HUES6 (cell line): ENCODE results near the gene GLIS1.

Experiments used
- H3K27ac ChIP-seq: 2 replicates; pipeline ENCODE4 v1.7.0; 2013; ENCODE audit warnings: low read depth, mild to moderate bottlenecking, low read length, inconsistent platforms
- H3K27me3 ChIP-seq: 2 replicates; pipeline ENCODE4 v1.6.1; 2013; ENCODE audit warnings: low read length; ENCODE audit not compliant: control insufficient read depth, insufficient read depth
- H3K36me3 ChIP-seq: 2 replicates; pipeline ENCODE4 v1.6.1; 2013; ENCODE audit warnings: low read length; ENCODE audit not compliant: control insufficient read depth, insufficient read depth
- H3K4me1 ChIP-seq: 2 replicates; pipeline ENCODE4 v1.6.1; 2013; ENCODE audit warnings: low read length; ENCODE audit not compliant: control insufficient read depth, insufficient read depth
- H3K4me3 ChIP-seq: 2 replicates; pipeline ENCODE4 v1.5.1; 2013; ENCODE audit warnings: low read depth, low read length
- H3K9ac ChIP-seq: one replicate; pipeline ENCODE4 v1.6.1; 2013; ENCODE audit warnings: mild to moderate bottlenecking, low read length
- H3K9me3 ChIP-seq: 2 replicates; pipeline ENCODE4 v1.6.1; 2013; ENCODE audit warnings: low read depth, low read length; ENCODE audit not compliant: control insufficient read depth, insufficient read depth

Gene GLIS1

DNA sequence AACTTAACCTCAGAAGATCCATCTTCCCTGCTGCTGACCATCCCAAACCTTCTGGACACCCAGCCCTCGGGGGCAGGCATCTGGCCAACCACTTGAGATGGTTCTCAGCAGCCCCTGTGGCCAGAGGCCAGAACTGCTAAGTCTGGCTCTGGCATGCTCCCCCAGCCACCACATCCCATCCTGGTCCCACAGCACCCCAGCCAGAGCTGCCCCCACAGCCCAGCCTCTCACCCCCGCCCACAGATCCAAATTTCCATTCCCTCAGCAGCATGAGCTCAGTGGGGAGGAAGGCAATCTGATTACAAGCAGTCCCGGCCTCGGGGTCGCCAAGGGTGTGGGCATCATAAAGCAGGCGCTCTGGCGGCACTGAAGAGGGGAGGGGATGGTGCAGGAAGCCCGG is 45.6 kb downstream of the GLIS1 start:
- H3K4me3 ChIP-seq: no peak overlapping the region
- H3K9ac ChIP-seq: no peak overlapping the region
- H3K27ac ChIP-seq: no peak overlapping the region
- H3K4me1 ChIP-seq: peaks cover 25% of the 10 kb centered on the region
- H3K27me3 ChIP-seq: no peaks in the 10 kb centered on the region; the same call in 1 of the 2 replicates
- no peaks in the 10 kb centered on the region for H3K9me3 ChIP-seq
- no peaks in the 10 kb centered on the region for H3K36me3 ChIP-seq

DNA sequence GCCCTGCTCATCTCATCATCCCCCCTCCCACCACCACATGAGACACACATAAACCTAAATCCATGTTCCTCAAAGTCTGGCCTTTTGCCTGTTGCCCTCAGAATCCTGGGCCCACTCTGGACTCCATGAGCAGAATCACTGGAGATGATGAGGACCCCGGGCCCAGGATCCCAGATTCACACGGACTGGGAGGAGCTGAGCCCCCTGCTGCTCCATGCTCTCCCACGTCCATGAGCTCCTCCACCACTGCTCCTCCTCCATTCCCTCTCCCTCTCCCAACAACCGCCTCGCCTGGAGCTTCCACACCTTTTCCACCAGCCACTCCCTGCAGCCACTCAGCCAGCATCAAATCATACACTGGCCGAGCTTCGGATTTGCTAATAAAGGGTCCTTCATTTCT is 47.6 kb downstream of the GLIS1 start:
- Histone ChIP-seq H3K27ac (no peak overlapping the region), H3K4me1 (peaks cover 42% of the 10 kb centered on the region), H3K9me3 (no peaks in the 10 kb centered on the region), H3K9ac (no peak overlapping the region), H3K4me3 (no peak overlapping the region), H3K36me3 (no peaks in the 10 kb centered on the region), H3K27me3 (peaks cover 4% of the 10 kb centered on the region; the same call in 1 of the 2 replicates)

DNA sequence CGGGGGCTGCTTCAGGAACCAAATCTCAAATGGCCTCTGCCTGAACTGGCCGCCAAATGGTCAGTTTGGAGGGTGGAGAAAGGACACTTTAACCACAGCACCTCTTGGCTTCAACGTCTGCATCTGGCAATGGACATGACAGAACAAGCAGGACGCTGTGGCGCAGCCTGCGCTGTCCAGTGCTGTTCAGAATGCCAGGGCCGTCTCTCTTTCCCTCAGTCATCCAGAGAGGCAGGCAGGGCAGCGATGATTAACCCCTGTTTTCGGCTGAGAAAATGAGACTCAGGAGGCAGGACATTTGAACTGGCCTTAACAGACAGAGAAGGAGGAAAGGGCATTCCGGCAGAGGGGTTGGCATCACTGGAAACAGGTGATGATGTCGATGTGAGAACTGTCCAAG is 48.6 kb downstream of the GLIS1 start:
- no peak overlapping the region for H3K4me3 ChIP-seq
- no peaks in the 10 kb centered on the region for H3K36me3 ChIP-seq
- H3K27ac ChIP-seq: no peak overlapping the region
- no peak overlapping the region for H3K9ac ChIP-seq
- H3K27me3 ChIP-seq: peaks cover 13% of the 10 kb centered on the region; the same call in 1 of the 2 replicates
- H3K4me1 ChIP-seq: peaks cover 48% of the 10 kb centered on the region
- H3K9me3 ChIP-seq: no peaks in the 10 kb centered on the region

DNA sequence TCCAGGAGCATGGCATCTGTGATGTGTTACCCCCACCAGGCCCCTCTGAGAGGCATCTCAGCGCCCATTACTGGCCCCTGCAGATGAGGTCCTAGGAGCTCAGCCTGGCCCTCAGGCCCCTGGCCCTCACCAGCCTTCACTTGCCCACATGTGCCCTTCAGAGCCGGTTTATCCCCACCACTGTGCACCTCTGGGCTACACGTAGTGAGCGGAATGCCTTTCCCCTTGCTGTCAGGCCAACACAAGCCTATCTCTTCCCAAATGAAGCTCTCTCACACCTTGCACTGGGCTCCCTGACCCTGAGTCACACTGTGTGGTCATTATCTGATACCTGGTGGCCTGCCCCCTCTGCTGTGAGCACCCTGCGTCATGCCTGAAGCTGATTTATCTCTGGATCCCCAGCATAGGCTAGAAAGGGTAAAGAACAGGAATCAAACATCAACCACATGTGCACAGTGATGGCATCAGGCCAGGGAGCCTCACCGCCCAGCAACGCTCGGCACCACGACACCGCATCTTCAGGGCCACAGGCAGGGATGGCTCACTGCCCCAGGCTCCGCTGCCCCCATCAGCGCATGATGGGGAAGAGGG is 49.1 kb downstream of the GLIS1 start:
- Histone ChIP-seq H3K36me3 (no peaks in the 10 kb centered on the region), H3K9ac (no peak overlapping the region), H3K27me3 (peaks cover 18% of the 10 kb centered on the region), H3K9me3 (no peaks in the 10 kb centered on the region), H3K27ac (no peak overlapping the region), H3K4me1 (peaks cover 49% of the 10 kb centered on the region), H3K4me3 (no peak overlapping the region)

DNA sequence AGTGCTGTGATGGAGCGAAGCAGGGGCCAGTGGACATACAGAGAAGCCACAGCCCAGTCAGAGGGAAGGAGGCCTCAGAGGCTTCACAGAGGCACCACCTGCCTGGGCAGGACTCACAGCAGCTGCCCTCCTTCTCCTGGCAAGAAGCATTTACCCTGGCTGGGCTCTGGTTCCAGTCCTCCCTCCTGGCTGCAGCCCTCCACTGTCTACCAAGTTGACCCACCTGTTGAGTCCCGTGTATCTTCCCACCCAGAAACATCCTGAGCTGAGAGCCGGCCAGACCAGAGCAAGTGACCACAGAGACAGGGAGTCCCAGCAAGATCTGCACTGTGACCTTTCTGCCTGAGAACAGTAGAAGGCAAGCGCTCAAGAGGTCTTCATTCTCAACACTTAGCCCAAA is 49.7 kb downstream of the GLIS1 start:
- H3K9me3 ChIP-seq: no peaks in the 10 kb centered on the region
- no peaks in the 10 kb centered on the region for H3K36me3 ChIP-seq
- no peak overlapping the region for H3K27ac ChIP-seq
- H3K4me3 ChIP-seq: no peak overlapping the region
- H3K27me3 ChIP-seq: peaks cover 24% of the 10 kb centered on the region
- peaks cover 51% of the 10 kb centered on the region for H3K4me1 ChIP-seq
- H3K9ac ChIP-seq: no peak overlapping the region

DNA sequence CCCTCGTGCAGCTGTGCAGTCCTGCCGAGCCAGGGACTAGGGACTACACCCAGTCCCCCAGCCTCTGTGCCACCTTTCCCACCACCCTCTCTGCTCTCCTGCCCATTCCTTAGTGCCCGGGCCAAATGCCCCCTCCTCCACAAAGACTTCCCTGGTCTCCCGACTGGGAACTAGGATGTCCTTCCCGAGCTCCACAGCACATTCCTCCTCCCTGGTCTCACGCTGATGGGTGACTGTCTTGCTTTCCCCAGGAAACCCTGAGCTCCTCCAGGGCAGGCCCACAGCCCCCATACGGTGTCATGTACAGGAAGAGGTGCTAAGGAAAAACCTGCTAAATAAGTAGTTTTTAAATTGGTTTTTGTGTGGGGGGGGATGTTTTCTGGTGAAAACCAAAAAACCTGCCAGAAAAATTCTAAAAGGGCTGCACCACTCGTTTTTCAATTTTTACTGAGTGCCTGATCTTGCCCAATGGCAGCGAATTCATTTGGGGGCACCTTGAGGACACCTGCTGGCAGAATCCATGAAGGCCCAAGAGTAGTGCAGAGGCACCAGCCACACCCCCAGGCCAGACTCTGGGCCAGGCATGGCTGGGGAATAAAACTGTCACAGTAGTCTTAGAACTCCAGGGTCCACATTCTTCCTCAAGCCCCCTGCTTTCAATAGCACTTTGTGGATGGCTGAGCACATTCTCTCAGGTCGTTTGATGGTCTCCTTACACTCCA is 50.4 kb downstream of the GLIS1 start:
- no peaks in the 10 kb centered on the region for H3K9me3 ChIP-seq
- peaks cover 24% of the 10 kb centered on the region for H3K27me3 ChIP-seq
- no peak overlapping the region for H3K27ac ChIP-seq
- peaks cover 44% of the 10 kb centered on the region for H3K4me1 ChIP-seq
- H3K36me3 ChIP-seq: no peaks in the 10 kb centered on the region
- no peak overlapping the region for H3K4me3 ChIP-seq
- H3K9ac ChIP-seq: no peak overlapping the region

DNA sequence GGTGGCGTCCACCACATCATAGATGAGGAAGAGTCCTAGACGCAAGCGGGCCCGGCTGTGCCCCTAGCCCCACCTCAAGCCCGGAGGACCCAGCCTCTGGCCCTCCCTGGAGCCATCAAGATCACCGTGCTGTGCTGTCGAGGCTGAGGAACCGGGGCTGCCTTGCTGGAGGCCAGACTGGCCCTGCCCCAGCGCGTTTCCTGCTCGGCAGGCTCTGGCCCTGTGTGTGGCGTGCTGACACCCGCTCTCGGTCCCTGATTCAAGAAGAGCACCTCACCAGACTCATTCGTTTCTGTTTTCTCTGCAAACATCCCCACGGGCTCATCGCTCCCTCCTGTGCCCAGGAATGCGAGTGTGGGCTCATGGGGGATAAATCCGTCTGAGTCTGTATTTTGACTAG is 51.1 kb downstream of the GLIS1 start:
- Histone ChIP-seq H3K4me3 (no peak overlapping the region), H3K36me3 (no peaks in the 10 kb centered on the region), H3K9ac (no peak overlapping the region), H3K9me3 (no peaks in the 10 kb centered on the region), H3K4me1 (peaks cover 43% of the 10 kb centered on the region), H3K27ac (no peak overlapping the region), H3K27me3 (peaks cover 25% of the 10 kb centered on the region)

DNA sequence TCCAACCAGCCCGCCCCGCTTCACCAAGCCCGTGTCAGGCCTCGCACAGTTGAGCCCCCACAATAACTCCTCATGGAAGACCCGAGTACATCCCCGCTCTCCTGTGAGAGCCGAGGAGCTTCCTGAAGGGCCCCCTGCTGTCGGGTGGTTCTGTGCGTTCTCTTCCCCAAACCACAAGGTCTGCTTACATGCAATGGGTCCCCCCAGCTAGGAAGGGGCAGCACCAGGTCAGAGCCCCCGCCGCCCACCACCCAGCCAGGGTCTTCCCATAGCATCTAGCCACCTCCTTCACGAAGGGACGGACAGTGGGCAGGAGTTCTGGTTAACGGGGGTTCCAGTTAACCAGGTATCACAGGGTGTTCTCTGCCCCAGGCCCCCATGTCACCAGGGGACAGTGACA is 51.5 kb downstream of the GLIS1 start:
- H3K27me3 ChIP-seq: peaks cover 29% of the 10 kb centered on the region
- no peaks in the 10 kb centered on the region for H3K9me3 ChIP-seq
- no peak overlapping the region for H3K9ac ChIP-seq

DNA sequence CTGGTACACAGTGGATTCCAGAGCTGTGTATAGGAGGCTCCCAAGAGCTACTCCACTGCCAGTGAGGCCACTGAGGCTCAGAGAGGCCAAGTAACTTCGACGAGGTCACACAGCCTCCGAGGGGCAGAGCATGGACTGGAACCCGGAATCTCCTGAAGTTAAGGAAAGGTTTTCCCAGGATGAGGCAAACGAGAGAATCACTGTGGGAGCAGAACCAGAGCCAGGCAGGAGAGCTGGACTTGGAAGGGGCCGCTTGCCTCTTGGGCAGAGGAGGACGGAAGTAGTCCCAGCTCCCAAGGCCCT is 52.0 kb downstream of the GLIS1 start:
- H3K9me3 ChIP-seq: no peaks in the 10 kb centered on the region
- peaks cover 32% of the 10 kb centered on the region for H3K27me3 ChIP-seq
- peaks cover 43% of the 10 kb centered on the region for H3K4me1 ChIP-seq
- H3K27ac ChIP-seq: no peak overlapping the region
- no peak overlapping the region for H3K9ac ChIP-seq
- H3K4me3 ChIP-seq: no peak overlapping the region
- no peaks in the 10 kb centered on the region for H3K36me3 ChIP-seq

More for the DNA sequence above, 51.5 kb downstream of the GLIS1 start:
- H3K36me3 ChIP-seq: no peaks in the 10 kb centered on the region
- H3K4me1 ChIP-seq: peaks cover 43% of the 10 kb centered on the region
- H3K27ac ChIP-seq: no peak overlapping the region
- H3K4me3 ChIP-seq: no peak overlapping the region

DNA sequence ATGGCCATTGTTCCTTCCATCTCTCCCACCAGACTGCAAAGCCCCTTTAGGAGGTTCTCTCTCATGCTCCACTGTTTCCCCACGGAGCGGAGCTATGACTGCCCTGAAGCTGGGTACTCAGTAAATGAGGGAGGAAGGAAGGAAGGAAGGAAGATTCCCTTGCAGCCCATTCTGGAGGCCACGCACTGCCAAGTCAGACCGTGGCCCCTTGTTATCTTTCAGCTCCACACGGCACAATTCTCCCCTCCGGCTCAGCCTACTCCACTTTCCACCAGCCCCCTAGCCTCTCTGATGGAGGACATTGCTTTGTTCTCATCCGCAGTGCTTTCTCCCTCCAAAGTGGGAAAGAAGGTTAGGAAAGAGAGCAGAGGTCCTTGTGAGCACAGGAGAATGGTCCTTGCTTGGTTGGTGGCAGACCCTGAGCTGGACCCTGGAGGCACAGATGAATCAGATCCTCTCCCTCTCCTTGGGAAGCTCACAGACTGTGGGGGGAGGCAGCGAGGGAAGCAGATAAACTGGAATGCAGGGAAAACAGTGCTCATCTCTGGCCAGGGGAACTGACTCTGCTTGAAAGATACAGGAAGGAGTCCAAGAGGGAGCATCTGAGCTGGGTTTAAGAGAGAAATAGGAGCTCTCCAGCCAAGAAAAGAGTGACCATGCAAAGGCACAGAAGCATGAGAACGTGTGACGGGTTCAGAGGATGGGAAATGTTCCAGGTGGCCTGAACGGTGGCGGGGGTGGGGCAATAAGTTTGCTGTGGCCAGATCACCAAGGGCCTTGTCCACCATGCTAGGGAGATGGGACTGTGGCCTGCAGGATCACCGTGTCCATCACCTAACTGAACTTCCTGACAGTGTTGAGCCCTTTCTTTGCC is 52.6 kb downstream of the GLIS1 start:
- Histone ChIP-seq H3K36me3 (no peaks in the 10 kb centered on the region), H3K9ac (peak overlapping the region; percentile 20), H3K4me3 (no peak overlapping the region; the same call in 1 of the 2 replicates), H3K4me1 (peaks cover 43% of the 10 kb centered on the region), H3K27ac (no peak overlapping the region), H3K27me3 (peaks cover 36% of the 10 kb centered on the region), H3K9me3 (no peaks in the 10 kb centered on the region)
